AG04449 (cell line): ENCODE data around the gene UBAC1.
"Not testable (repeated sequence)": the region's sequence is repeated elsewhere in the genome, so short reads cannot be mapped to it uniquely, and the experiment has no call there.

Source experiments
- CTCF ChIA-PET: fragments of 350-600 bp; formaldehyde crosslinking; extraction: SDS; loops from one replicate; lab custom pipeline; 2021; ENCODE audit warnings: antibody characterized with exemption; lab: Yijun Ruan, JAX
- POLR2A ChIA-PET: fragments of 400-600, 350-600 bp; formaldehyde crosslinking; extraction: SDS; loops from one replicate; lab custom pipeline; 2020; ENCODE audit warnings: antibody characterized with exemption, inconsistent platforms; lab: Yijun Ruan, JAX
- DNase-seq: peaks from one replicate; pipeline ENCODE4 v3.0.0-alpha.2; 2010; ENCODE audit warnings: low read depth, low spot score
- H3K4me3 ChIP-seq: 2 replicates; pipeline ENCODE4 v1.5.1; 2011; ENCODE audit warnings: low read depth, mild to moderate bottlenecking, control low read depth, low read length
- CTCF ChIP-seq: IDR thresholded peaks from one replicate; pipeline ENCODE4 v1.5.1; 2011; ENCODE audit warnings: mild to moderate bottlenecking, moderate library complexity, low read length, control low read depth, inconsistent platforms; ENCODE audit not compliant: insufficient read depth; ENCODE audit errors: missing control alignments

UBAC1 gene

GRCh38 chr9:135919318-135919890 lies 41.8 kb downstream of the UBAC1 start:
- POLR2A ChIA-PET, result no interaction called here
- TF ChIP-seq CTCF, result no peak
- CTCF ChIA-PET, result interaction anchor here (0.9 kb wide), 1 partner anchor 121 kb away, joined by 3 read pairs; no protein-coding TSS in a partner anchor

GRCh38 chr9:135916227-135916626 lies 44.9 kb downstream of the UBAC1 start:
- POLR2A ChIA-PET, DNase-seq, H3K4me3 ChIP-seq: not testable (repeated sequence)
- CTCF ChIA-PET, result interaction anchor here (1.2 kb wide), 1 partner anchor 51 kb away, joined by 3 read pairs; no protein-coding TSS in a partner anchor

More at GRCh38 chr9:135919318-135919890, 41.8 kb downstream of the UBAC1 start:
- no peak overlapping the region for H3K4me3 ChIP-seq
- no peak for DNase-seq

- no peak for DNase-seq
- ChIA-PET CTCF (interaction anchor here (1.1 kb wide), 1 partner anchor 98 kb away, joined by 3 read pairs; no protein-coding TSS in a partner anchor), POLR2A (no interaction called here)
- no peak overlapping the region for H3K4me3 ChIP-seq
- TF ChIP-seq CTCF, result no peak
Observed at GRCh38 chr9:135914921-135915320, 46.3 kb downstream of the UBAC1 start.

GRCh38 chr9:135911233-135911632 lies 49.9 kb downstream of the UBAC1 start:
- CTCF ChIA-PET, H3K4me3 ChIP-seq, DNase-seq, POLR2A ChIA-PET: not testable (repeated sequence)

GRCh38 chr9:135910757-135911156 lies 50.4 kb downstream of the UBAC1 start:
- TF ChIP-seq CTCF, result no peak
- POLR2A ChIA-PET, result no interaction called here
- no peak for DNase-seq
- no peak overlapping the region for H3K4me3 ChIP-seq
- CTCF ChIA-PET, result no interaction called here

GRCh38 chr9:135910216-135910615 lies 51.0 kb downstream of the UBAC1 start:
- POLR2A ChIA-PET, result no interaction called here
- no peak for TF ChIP-seq CTCF
- no peak overlapping the region for H3K4me3 ChIP-seq
- no peak for DNase-seq
- CTCF ChIA-PET, result interaction anchor here (1.8 kb wide), 1 partner anchor 44 kb away, joined by 6 read pairs; no protein-coding TSS in a partner anchor

GRCh38 chr9:135909371-135909770 lies 51.8 kb downstream of the UBAC1 start:
- POLR2A ChIA-PET, result no interaction called here
- CTCF ChIA-PET, result interaction anchor here (1.8 kb wide), 1 partner anchor 44 kb away, joined by 6 read pairs; no protein-coding TSS in a partner anchor
- DNase-seq, result no peak
- no peak overlapping the region for H3K4me3 ChIP-seq
- no peak for TF ChIP-seq CTCF
